Smooth muscle cell (in vitro differentiated cells): ENCODE measurements around the gene MORC4. TPM values are rescaled to one million over a fixed set of nuclear protein-coding genes. Genes with fewer than 3 reads are reported as not detected.

Experiments
- DNase-seq: peaks from one replicate; lab custom pipeline; 2025; ENCODE audit not compliant: unreplicated experiment; lab: John Stamatoyannopoulos, UW
- H2AFZ ChIP-seq: fragments of 200-600 bp; sonication (generic); 2 replicates; pipeline ENCODE4 v1.6.0; 2016; ENCODE audit warnings: antibody characterized with exemption, low read depth, mild to moderate bottlenecking
- H3F3A ChIP-seq: fragments of 200-600 bp; sonication (generic); 2 replicates; pipeline ENCODE4 v1.6.0; 2017; ENCODE audit warnings: antibody characterized with exemption, low read depth
- H3K27ac ChIP-seq: fragments of 200-600 bp; sonication (generic); 2 replicates; pipeline ENCODE4 v1.5.1; 2016; ENCODE audit warnings: low read depth, mild to moderate bottlenecking
- H3K27me3 ChIP-seq: fragments of 200-600 bp; sonication (generic); 2 replicates; pipeline ENCODE4 v1.6.1; 2016; ENCODE audit warnings: low read depth, mild to moderate bottlenecking
- H3K36me3 ChIP-seq: fragments of 200-600 bp; sonication (generic); 2 replicates; pipeline ENCODE4 v1.5.1; 2016; ENCODE audit warnings: low read depth
- H3K4me1 ChIP-seq: fragments of 200-600 bp; sonication (generic); 2 replicates; pipeline ENCODE4 v1.5.1; 2016; ENCODE audit warnings: low read depth
- H3K4me2 ChIP-seq: fragments of 200-600 bp; sonication (generic); 2 replicates; pipeline ENCODE4 v1.6.0; 2016; ENCODE audit warnings: mild to moderate bottlenecking
- H3K4me3 ChIP-seq: fragments of 200-600 bp; sonication (generic); 2 replicates; pipeline ENCODE4 v1.5.1; 2016; ENCODE audit warnings: mild to moderate bottlenecking
- H3K79me2 ChIP-seq: fragments of 200-600 bp; sonication (generic); 2 replicates; pipeline ENCODE4 v1.6.0; 2016; ENCODE audit warnings: low read depth, mild to moderate bottlenecking
- H3K9ac ChIP-seq: fragments of 200-600 bp; sonication (generic); 2 replicates; pipeline ENCODE4 v1.6.0; 2016; ENCODE audit warnings: low read depth
- H3K9me3 ChIP-seq: fragments of 200-600 bp; sonication (generic); replicated peaks from 2 replicates; pipeline ENCODE4 v1.5.1; 2016; ENCODE audit warnings: low read depth
- H4K20me1 ChIP-seq: fragments of 200-600 bp; sonication (generic); 2 replicates; pipeline ENCODE4 v1.6.0; 2016; ENCODE audit warnings: low read depth
- WGBS: methylation state at CpG from one replicate; pipeline ENCODE4 v1.1.7; 2016; ENCODE audit warnings: low lambda C conversion rate; 5-methylcytosine and 5-hydroxymethylcytosine counted together
- polyA plus RNA-seq: library from polyadenylated mRNA; unstranded; fragments of >200 nt; fragmentation: Nextera tagmentation; extraction: Ambion mirVana; gene quantifications from 2 replicates; pipeline ENCODE4 v1.2.1, GENCODE V29; 2016
- total RNA-seq: library from RNA; depleted of rRNA; stranded (reverse); fragments of >200 nt; gene quantifications from 2 replicates; pipeline ENCODE4 v1.2.3, GENCODE V29; 2014
- TF ChIP-seq, protein P1 (sequence below): fragments of 200-600 bp; sonication (generic); IDR thresholded peaks from 2 replicates; pipeline ENCODE4 v1.5.1; 2017; ENCODE audit warnings: borderline replicate concordance, mild to moderate bottlenecking, antibody characterized with exemption; ENCODE audit not compliant: insufficient read depth, poor library complexity, severe bottlenecking

Gene MORC4
- total and polyA plus RNA-seq, 2 experiments from 2014 or later, result 27.1 to 33.8 TPM

DNA sequence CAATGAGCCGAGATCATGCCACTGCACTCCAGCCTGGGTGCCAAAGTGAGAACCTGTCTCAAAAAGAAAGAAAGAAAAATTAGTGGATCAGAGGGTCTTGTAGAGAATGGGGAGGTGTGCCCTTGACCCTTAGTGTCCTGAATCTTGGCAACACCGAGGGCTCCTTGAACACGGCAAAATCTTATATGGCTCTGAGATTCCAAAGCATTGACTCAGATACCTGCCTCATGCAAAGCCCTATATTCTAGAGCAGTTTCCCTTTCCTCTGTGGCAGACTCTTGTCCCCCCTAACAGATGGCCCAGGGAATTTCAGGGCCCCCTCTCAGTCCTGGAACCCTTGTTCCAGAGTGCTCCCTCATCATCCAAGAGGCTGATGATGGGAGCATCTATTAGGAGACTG is 73.0 kb downstream of the MORC4 start:
- Histone ChIP-seq H3F3A (no peaks in the 10 kb centered on the region), H3K79me2 (no peaks in the 10 kb centered on the region), H4K20me1 (no peaks in the 10 kb centered on the region), H3K4me2 (no peak overlapping the region), H2AFZ (no peak overlapping the region), H3K9me3 (no peaks in the 10 kb centered on the region), H3K4me1 (no peaks in the 10 kb centered on the region), H3K4me3 (no peak overlapping the region), H3K27me3 (no peaks in the 10 kb centered on the region), H3K9ac (no peak overlapping the region), H3K27ac (no peak overlapping the region), H3K36me3 (no peaks in the 10 kb centered on the region)
- TF ChIP-seq, protein P1, sequence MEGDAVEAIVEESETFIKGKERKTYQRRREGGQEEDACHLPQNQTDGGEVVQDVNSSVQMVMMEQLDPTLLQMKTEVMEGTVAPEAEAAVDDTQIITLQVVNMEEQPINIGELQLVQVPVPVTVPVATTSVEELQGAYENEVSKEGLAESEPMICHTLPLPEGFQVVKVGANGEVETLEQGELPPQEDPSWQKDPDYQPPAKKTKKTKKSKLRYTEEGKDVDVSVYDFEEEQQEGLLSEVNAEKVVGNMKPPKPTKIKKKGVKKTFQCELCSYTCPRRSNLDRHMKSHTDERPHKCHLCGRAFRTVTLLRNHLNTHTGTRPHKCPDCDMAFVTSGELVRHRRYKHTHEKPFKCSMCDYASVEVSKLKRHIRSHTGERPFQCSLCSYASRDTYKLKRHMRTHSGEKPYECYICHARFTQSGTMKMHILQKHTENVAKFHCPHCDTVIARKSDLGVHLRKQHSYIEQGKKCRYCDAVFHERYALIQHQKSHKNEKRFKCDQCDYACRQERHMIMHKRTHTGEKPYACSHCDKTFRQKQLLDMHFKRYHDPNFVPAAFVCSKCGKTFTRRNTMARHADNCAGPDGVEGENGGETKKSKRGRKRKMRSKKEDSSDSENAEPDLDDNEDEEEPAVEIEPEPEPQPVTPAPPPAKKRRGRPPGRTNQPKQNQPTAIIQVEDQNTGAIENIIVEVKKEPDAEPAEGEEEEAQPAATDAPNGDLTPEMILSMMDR, result no peak
- DNase-seq, result no peak
- WGBS, result 86% methylated on average over 3 of the region's 3 CpGs

GRCh38 chrX:106921637-106922036 is 78.4 kb downstream of the MORC4 start:
- peaks cover 5% of the 10 kb centered on the region for H3K4me1 ChIP-seq
- 85% methylated on average over 2 of the region's 2 CpGs for WGBS
- no peaks in the 10 kb centered on the region for H3K79me2 ChIP-seq
- H2AFZ ChIP-seq, result no peak overlapping the region
- TF ChIP-seq, protein P1, result no peak
- no peak overlapping the region for H3K27ac ChIP-seq
- no peaks in the 10 kb centered on the region for H3F3A ChIP-seq
- no peaks in the 10 kb centered on the region for H4K20me1 ChIP-seq
- no peaks in the 10 kb centered on the region for H3K27me3 ChIP-seq
- no peak for DNase-seq
- H3K4me3 ChIP-seq, result no peak overlapping the region
- no peaks in the 10 kb centered on the region for H3K36me3 ChIP-seq
- no peaks in the 10 kb centered on the region for H3K9me3 ChIP-seq
- H3K9ac ChIP-seq, result no peak overlapping the region
- H3K4me2 ChIP-seq, result no peak overlapping the region

DNA sequence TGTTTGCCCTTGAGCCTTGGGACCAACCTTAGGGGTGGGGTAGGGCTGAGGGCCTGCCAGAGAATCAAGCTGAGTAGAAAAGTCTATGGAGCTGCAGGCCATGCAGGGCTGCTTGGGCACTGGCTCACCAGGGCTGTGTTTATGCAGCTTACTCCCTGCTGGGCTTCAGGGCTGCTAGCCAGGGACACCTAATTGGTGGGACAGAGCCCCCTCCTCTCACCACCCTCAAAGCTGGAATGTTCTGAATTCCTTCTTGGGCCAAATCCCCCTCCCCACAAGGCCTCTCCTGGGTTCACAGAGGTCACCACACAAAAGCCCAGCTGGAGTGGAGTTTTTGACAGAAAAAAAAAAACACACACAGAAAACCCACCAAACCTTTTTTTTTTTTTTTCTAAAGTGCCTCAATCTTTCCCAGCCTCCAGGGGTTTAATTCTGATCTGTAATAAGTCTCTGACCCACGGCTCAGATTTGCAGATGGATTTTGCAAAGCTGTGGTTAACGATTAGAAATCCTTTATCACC is 80.0 kb downstream of the MORC4 start, which contains the start of gene CLDN2:
Gene CLDN2, plus strand, starts transcription at position 471 of the 521 bp plus-strand sequence. CDS start 7,827 bp downstream, outside the sequence.
- TF ChIP-seq, protein P1, result no peak
- Histone ChIP-seq H3K4me2 (no peak within 1 kb of the TSS), H3K79me2 (no peaks in the 10 kb centered on the region), H3F3A (no peaks in the 10 kb centered on the region), H3K27ac (no peak within 1 kb of the TSS), H3K4me3 (no peak within 1 kb of the TSS), H4K20me1 (no peaks in the 10 kb centered on the region), H3K36me3 (no peaks in the 10 kb centered on the region), H3K4me1 (peaks cover 5% of the 10 kb centered on the region), H3K9me3 (no peaks in the 10 kb centered on the region), H3K27me3 (no peaks in the 10 kb centered on the region), H2AFZ (no peak within 1 kb of the TSS), H3K9ac (no peak within 1 kb of the TSS)
- DNase-seq, result no peak
- WGBS, result 34% methylated on average over 2 of the region's 2 CpGs
